OCI-LY7 (cell line): ENCODE results near the gene SEMA5A. TPM values are rescaled to one million over a fixed set of nuclear protein-coding genes. Genes with fewer than 3 reads are reported as not detected.

ENCODE experiments used
- BruUV-seq: library from RNA; stranded (reverse); fragments of 400-500 nt; replicated peaks from 2 replicates; lab custom pipeline; 2021; lab: Mats Ljungman, UMichigan
- CTCF ChIA-PET: fragments of 300-600 bp; sonication (Branson Sonifier 250); formaldehyde crosslinking; loops from one replicate; lab custom pipeline; 2022; ENCODE audit warnings: antibody characterized with exemption; ENCODE audit not compliant: unreplicated experiment; lab: Charles Lee
- POLR2A ChIA-PET: fragments of 300-600 bp; sonication (Branson Sonifier 250); formaldehyde crosslinking; loops from one replicate; lab custom pipeline; 2022; ENCODE audit warnings: antibody characterized with exemption; lab: Charles Lee
- DNase-seq: peaks from one replicate; pipeline ENCODE4 v3.0.0-alpha.2; 2015; ENCODE audit warnings: low spot score
- H2AFZ ChIP-seq: fragments of 200-600 bp; sonication (generic), shearing (Covaris generic); 2 replicates; pipeline ENCODE4 v1.6.1; 2014; ENCODE audit warnings: mild to moderate bottlenecking, antibody characterized with exemption, low read length, moderate library complexity
- H3K27ac ChIP-seq: fragments of 200-600 bp; sonication (generic); 2 replicates; pipeline ENCODE4 v1.5.1; 2014; ENCODE audit warnings: mixed run types, low read depth, mild to moderate bottlenecking, moderate library complexity, low read length, inconsistent platforms; ENCODE audit not compliant: poor library complexity, severe bottlenecking
- H3K36me3 ChIP-seq: fragments of 200-600 bp; sonication (generic); 2 replicates; pipeline ENCODE4 v1.6.1; 2014; ENCODE audit warnings: mild to moderate bottlenecking, antibody characterized with exemption, low read length, moderate library complexity, mixed read lengths; ENCODE audit not compliant: insufficient read depth
- H3K4me1 ChIP-seq: fragments of 200-600 bp; sonication (generic); 2 replicates; pipeline ENCODE4 v1.5.1; 2014; ENCODE audit warnings: mild to moderate bottlenecking, low read length; ENCODE audit not compliant: insufficient read depth, poor library complexity, severe bottlenecking
- H3K4me2 ChIP-seq: fragments of 200-600 bp; sonication (generic); 2 replicates; pipeline ENCODE4 v1.6.1; 2014; ENCODE audit warnings: mild to moderate bottlenecking, low read length
- H3K4me3 ChIP-seq: fragments of 200-600 bp; sonication (generic); 2 replicates; pipeline ENCODE4 v1.5.1; 2014; ENCODE audit warnings: mild to moderate bottlenecking, low read depth, low read length; ENCODE audit not compliant: poor library complexity, severe bottlenecking
- H3K79me2 ChIP-seq: fragments of 200-600 bp; sonication (generic); 2 replicates; pipeline ENCODE4 v1.6.1; 2016; ENCODE audit warnings: low read depth, mild to moderate bottlenecking, low read length, moderate library complexity, mixed read lengths; ENCODE audit not compliant: insufficient read depth
- H3K9me2 ChIP-seq: fragments of 200-600 bp; sonication (generic); 2 replicates; pipeline ENCODE4 v1.6.1; 2016; ENCODE audit warnings: mild to moderate bottlenecking, low read length, mixed read lengths; ENCODE audit not compliant: insufficient read depth
- H3K9me3 ChIP-seq: fragments of 200-600 bp; sonication (generic); 2 replicates; pipeline ENCODE4 v1.6.1; 2014; ENCODE audit warnings: mild to moderate bottlenecking, mixed run types, low read length, mixed read lengths
- H4K20me1 ChIP-seq: fragments of 200-600 bp; sonication (generic); 2 replicates; pipeline ENCODE4 v1.6.1; 2014; ENCODE audit warnings: mild to moderate bottlenecking, antibody characterized with exemption, low read length, moderate library complexity, mixed read lengths; ENCODE audit not compliant: insufficient read depth
- CTCF ChIP-seq: fragments of 200-600 bp; sonication (generic); conservative IDR thresholded peaks from 2 replicates; pipeline ENCODE4 v1.5.1; 2014; ENCODE audit warnings: mild to moderate bottlenecking, antibody characterized with exemption, low read length, moderate library complexity, mixed read lengths
- EZH2phosphoT487 ChIP-seq: fragments of 200-600 bp; sonication (generic); IDR thresholded peaks from 2 replicates; pipeline ENCODE4 v1.6.1; 2018; ENCODE audit warnings: low read depth, borderline replicate concordance, mild to moderate bottlenecking, mixed run types, antibody characterized with exemption, low read length, moderate library complexity, mixed read lengths
- intact Hi-C: fragments of 100-400 bp; cut with micrococcal nuclease; formaldehyde crosslinking; loops from one replicate; pipeline ENCODE4 v1.10.0; 2022; ENCODE audit not compliant: unreplicated experiment
- total RNA-seq, 2 experiments: library from RNA; depleted of rRNA in 1 of 2; stranded (reverse); fragments of >200 nt in 1 of 2; shearing (Covaris generic) in 1 of 2; gene quantifications; 2 replicates each; pipeline ENCODE4 v1.2.3, GENCODE V29; 2014 to 2022

The SEMA5A gene
- total RNA-seq, 2 experiments from 2014 or later = not detected

- Histone ChIP-seq H4K20me1 (no peaks in the 10 kb centered on the region), H3K4me1 (no peaks in the 10 kb centered on the region), H3K36me3 (no peaks in the 10 kb centered on the region), H3K4me2 (no peak overlapping the region), H3K27ac (no peak overlapping the region), H2AFZ (no peak overlapping the region), H3K79me2 (no peaks in the 10 kb centered on the region), H3K4me3 (no peak overlapping the region), H3K9me2 (no peaks in the 10 kb centered on the region), H3K9me3 (no peaks in the 10 kb centered on the region)
- POLR2A ChIA-PET = no interaction called here
- no peak for DNase-seq
- CTCF ChIA-PET = no interaction called here
- TF ChIP-seq CTCF (no peak), EZH2phosphoT487 (no peak)
- no TSS peak for BruUV-seq
- intact Hi-C loops = no loop called here
Measured at GRCh38 chr5:9182899-9183695, 362.8 kb downstream of the SEMA5A start.

GRCh38 chr5:9176641-9177040, 369.2 kb downstream of the SEMA5A start:
- POLR2A ChIA-PET = no interaction called here
- no peaks in the 10 kb centered on the region for H3K36me3 ChIP-seq
- TF ChIP-seq EZH2phosphoT487 = no peak
- TF ChIP-seq CTCF = no peak

GRCh38 chr5:9174446-9174845, 371.4 kb downstream of the SEMA5A start:
- Histone ChIP-seq H3K4me1 (no peaks in the 10 kb centered on the region), H3K27ac (no peak overlapping the region), H3K9me3 (no peaks in the 10 kb centered on the region), H3K36me3 (no peaks in the 10 kb centered on the region), H3K79me2 (no peaks in the 10 kb centered on the region), H4K20me1 (no peaks in the 10 kb centered on the region), H3K9me2 (no peaks in the 10 kb centered on the region), H2AFZ (no peak overlapping the region), H3K4me2 (no peak overlapping the region), H3K4me3 (no peak overlapping the region)
- no peak for TF ChIP-seq CTCF
- no TSS peak for BruUV-seq
- ChIA-PET CTCF (no interaction called here), POLR2A (no interaction called here)
- intact Hi-C loops = no loop called here
- DNase-seq = no peak

More at GRCh38 chr5:9176641-9177040, 369.2 kb downstream of the SEMA5A start:
- H3K4me2 ChIP-seq = no peak overlapping the region
- intact Hi-C loops = no loop called here
- H3K9me3 ChIP-seq = no peaks in the 10 kb centered on the region
- H3K9me2 ChIP-seq = no peaks in the 10 kb centered on the region
- CTCF ChIA-PET = no interaction called here
- BruUV-seq = no TSS peak
- no peak overlapping the region for H3K27ac ChIP-seq
- H4K20me1 ChIP-seq = no peaks in the 10 kb centered on the region
- no peaks in the 10 kb centered on the region for H3K4me1 ChIP-seq
- DNase-seq = no peak
- no peak overlapping the region for H2AFZ ChIP-seq
- H3K79me2 ChIP-seq = no peaks in the 10 kb centered on the region
- no peak overlapping the region for H3K4me3 ChIP-seq
